SU-DHL-6 (cell line): ENCODE data around the gene PRKN.

Source experiments
- H2AFZ ChIP-seq: fragments of 200-600 bp; sonication (generic); 2 replicates; pipeline ENCODE4 v1.6.1; 2014; ENCODE audit warnings: low read depth, mild to moderate bottlenecking, moderate library complexity, mixed read lengths, antibody characterized with exemption, low read length; ENCODE audit not compliant: severe bottlenecking
- H3F3A ChIP-seq: fragments of 200-600 bp; shearing (Covaris generic); 2 replicates; pipeline ENCODE4 v1.6.0; 2016; ENCODE audit warnings: antibody characterized with exemption, mild to moderate bottlenecking; ENCODE audit not compliant: insufficient read depth
- H3K27ac ChIP-seq: fragments of 200-600 bp; sonication (generic); 2 replicates; pipeline ENCODE4 v1.5.1; 2016; ENCODE audit warnings: low read depth, mild to moderate bottlenecking, low read length, moderate library complexity, mixed read lengths
- H3K27me3 ChIP-seq: fragments of 200-600 bp; sonication (generic), shearing (Covaris generic); 2 replicates; pipeline ENCODE4 v1.6.0; 2014; ENCODE audit warnings: mild to moderate bottlenecking, low read length
- H3K36me3 ChIP-seq: fragments of 200-600 bp; sonication (generic); 2 replicates; pipeline ENCODE4 v1.6.1; 2014; ENCODE audit warnings: mild to moderate bottlenecking, low read length, mixed read lengths
- H3K4me2 ChIP-seq: fragments of 300-600, 200-600 bp; shearing (Covaris generic), sonication (generic); 2 replicates; pipeline ENCODE4 v1.6.0; 2014; ENCODE audit warnings: low read length, low read depth, mild to moderate bottlenecking; ENCODE audit not compliant: poor library complexity, severe bottlenecking
- H3K4me3 ChIP-seq: fragments of 200-600 bp; sonication (generic); 2 replicates; pipeline ENCODE4 v1.5.1; 2014; ENCODE audit warnings: antibody characterized with exemption, low read length, mild to moderate bottlenecking, mixed read lengths; ENCODE audit not compliant: insufficient read depth, poor library complexity, severe bottlenecking
- H3K79me2 ChIP-seq: fragments of 200-600 bp; sonication (generic); 2 replicates; pipeline ENCODE4 v1.6.1; 2014; ENCODE audit warnings: mild to moderate bottlenecking, low read length, moderate library complexity; ENCODE audit not compliant: insufficient read depth
- H3K9ac ChIP-seq: fragments of 200-600 bp; sonication (generic); 2 replicates; pipeline ENCODE4 v1.7.0; 2014; ENCODE audit warnings: mild to moderate bottlenecking, low read length
- H3K9me2 ChIP-seq: fragments of 200-600 bp; sonication (generic); replicated peaks from 2 replicates; pipeline ENCODE4 v1.6.1; 2014; ENCODE audit warnings: low read length; ENCODE audit not compliant: insufficient read depth
- H3K9me3 ChIP-seq: fragments of 200-600 bp; sonication (generic); 2 replicates; pipeline ENCODE4 v1.6.1; 2014; ENCODE audit warnings: low read length, mixed read lengths; ENCODE audit not compliant: insufficient read depth
- H4K20me1 ChIP-seq: fragments of 200-600 bp; sonication (generic); 2 replicates; pipeline ENCODE4 v1.6.1; 2014; ENCODE audit warnings: low read depth, mild to moderate bottlenecking, antibody characterized with exemption, low read length, moderate library complexity, mixed read lengths
- CTCF ChIP-seq: fragments of 200-600 bp; sonication (generic); IDR thresholded peaks from one replicate; pipeline ENCODE4 v1.5.1; 2017; ENCODE audit warnings: antibody characterized with exemption, mild to moderate bottlenecking, low read length, moderate library complexity; ENCODE audit not compliant: insufficient read depth, poor library complexity, severe bottlenecking
- EZH2phosphoT487 ChIP-seq: fragments of 200-600 bp; sonication (generic), shearing (Covaris generic); conservative IDR thresholded peaks from 2 replicates; pipeline ENCODE4 v1.6.1; 2018; ENCODE audit warnings: mild to moderate bottlenecking, antibody characterized with exemption, low read length, moderate library complexity, mixed read lengths

The PRKN gene

GRCh38 chr6:162364488-162364887 is 363.1 kb downstream of the PRKN start:
- Histone ChIP-seq H2AFZ (no peak overlapping the region), H3K9me2 (0 out of 2 replicates have a peak, but pooled peaks cover 2% of the 10 kb centered on the region), H3F3A (no peaks in the 10 kb centered on the region), H3K9ac (no peak overlapping the region), H3K27ac (no peak overlapping the region), H3K79me2 (no peaks in the 10 kb centered on the region), H3K4me2 (no peak overlapping the region), H3K4me3 (no peak overlapping the region), H4K20me1 (no peaks in the 10 kb centered on the region), H3K27me3 (no peaks in the 10 kb centered on the region), H3K36me3 (no peaks in the 10 kb centered on the region), H3K9me3 (no peaks in the 10 kb centered on the region)
- TF ChIP-seq EZH2phosphoT487: no peak
- no peak for TF ChIP-seq CTCF

GRCh38 chr6:162363757-162364156 is 363.8 kb downstream of the PRKN start:
- Histone ChIP-seq H3F3A (no peaks in the 10 kb centered on the region), H3K79me2 (no peaks in the 10 kb centered on the region), H3K4me2 (no peak overlapping the region), H3K27me3 (no peaks in the 10 kb centered on the region), H3K9me3 (no peaks in the 10 kb centered on the region), H4K20me1 (no peaks in the 10 kb centered on the region), H3K9ac (no peak overlapping the region), H2AFZ (no peak overlapping the region), H3K4me3 (no peak overlapping the region), H3K9me2 (no peaks in the 10 kb centered on the region), H3K36me3 (no peaks in the 10 kb centered on the region), H3K27ac (no peak overlapping the region)
- TF ChIP-seq CTCF (no peak), EZH2phosphoT487 (no peak)

GRCh38 chr6:162360901-162361567 is 366.5 kb downstream of the PRKN start:
- Histone ChIP-seq H3K9me3 (no peaks in the 10 kb centered on the region), H3K9ac (no peak overlapping the region), H3K9me2 (no peaks in the 10 kb centered on the region; the same call in 1 of the 2 replicates), H3F3A (no peaks in the 10 kb centered on the region), H3K27ac (no peak overlapping the region), H2AFZ (no peak overlapping the region), H4K20me1 (no peaks in the 10 kb centered on the region), H3K27me3 (no peaks in the 10 kb centered on the region), H3K4me3 (no peak overlapping the region), H3K79me2 (no peaks in the 10 kb centered on the region), H3K36me3 (no peaks in the 10 kb centered on the region), H3K4me2 (no peak overlapping the region)
- TF ChIP-seq EZH2phosphoT487: no peak
- TF ChIP-seq CTCF: no peak
